HUES48 (cell line): Measurements from ENCODE around the gene CYFIP1.

Experiments used
- H3K27ac ChIP-seq: one replicate; pipeline ENCODE4 v1.7.0; 2013; ENCODE audit warnings: low read depth, low read length, inconsistent platforms
- H3K27me3 ChIP-seq: 2 replicates; pipeline ENCODE4 v1.6.1; 2013; ENCODE audit warnings: mild to moderate bottlenecking, low read length; ENCODE audit not compliant: control insufficient read depth, insufficient read depth
- H3K36me3 ChIP-seq: 2 replicates; pipeline ENCODE4 v1.6.1; 2013; ENCODE audit warnings: low read length; ENCODE audit not compliant: control insufficient read depth, insufficient read depth
- H3K4me1 ChIP-seq: 2 replicates; pipeline ENCODE4 v1.6.1; 2013; ENCODE audit warnings: mild to moderate bottlenecking, low read length; ENCODE audit not compliant: control insufficient read depth, insufficient read depth
- H3K4me3 ChIP-seq: 2 replicates; pipeline ENCODE4 v1.5.1; 2013; ENCODE audit warnings: mild to moderate bottlenecking, low read depth, low read length
- H3K9ac ChIP-seq: 2 replicates; pipeline ENCODE4 v1.6.1; 2013; ENCODE audit warnings: mild to moderate bottlenecking, low read depth, low read length, moderate library complexity
- H3K9me3 ChIP-seq: 2 replicates; pipeline ENCODE4 v1.6.1; 2013; ENCODE audit warnings: low read length; ENCODE audit not compliant: control insufficient read depth, insufficient read depth

The CYFIP1 gene

DNA sequence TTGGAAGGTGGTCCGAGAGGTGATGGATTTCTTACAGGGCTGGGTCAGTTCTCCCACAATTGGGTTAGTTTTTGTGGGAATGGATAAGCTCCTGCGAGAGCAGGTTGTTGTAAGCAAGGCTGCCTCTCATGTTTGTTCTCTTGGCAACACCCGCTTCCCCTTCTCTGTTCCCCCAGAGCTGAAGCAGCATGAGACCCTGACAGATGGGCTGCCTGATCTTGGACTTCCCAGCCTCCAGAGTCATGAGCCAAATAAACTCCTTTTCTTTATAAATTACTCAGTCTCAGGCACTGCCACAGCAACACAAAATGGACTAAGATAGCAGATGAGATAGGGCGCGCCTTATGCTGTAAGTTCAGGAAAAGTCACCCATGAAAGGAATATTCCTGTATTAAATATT lies 103.1 kb downstream of the CYFIP1 start:
- Histone ChIP-seq H3K9ac (no peak overlapping the region), H3K4me3 (no peak overlapping the region), H3K4me1 (peaks cover 4% of the 10 kb centered on the region), H3K27ac (no peak overlapping the region), H3K9me3 (no peaks in the 10 kb centered on the region), H3K36me3 (peaks cover 57% of the 10 kb centered on the region), H3K27me3 (no peaks in the 10 kb centered on the region)

DNA sequence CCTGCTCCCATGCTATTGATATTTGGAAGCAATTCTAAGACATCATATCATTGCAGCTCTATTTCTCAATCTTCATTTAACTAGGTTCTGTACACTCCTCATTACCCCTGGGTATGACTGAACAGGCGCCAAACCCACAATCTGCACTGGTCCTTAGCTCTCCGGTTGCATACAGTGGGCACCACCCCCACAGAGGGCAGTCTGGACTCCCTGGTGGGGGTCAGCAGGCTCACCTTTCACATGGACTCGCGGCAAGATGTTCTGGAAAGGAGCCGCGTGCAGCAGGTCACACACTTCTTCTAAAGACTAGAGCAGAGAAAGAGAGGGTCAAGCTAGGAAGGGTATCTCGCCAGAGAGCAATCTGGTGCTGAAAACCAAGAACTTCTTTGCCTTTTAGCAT lies 105.2 kb downstream of the CYFIP1 start:
- Histone ChIP-seq H3K4me3 (no peak overlapping the region), H3K4me1 (peaks cover 4% of the 10 kb centered on the region), H3K36me3 (peaks cover 58% of the 10 kb centered on the region), H3K27ac (no peak overlapping the region), H3K9ac (no peak overlapping the region), H3K27me3 (no peaks in the 10 kb centered on the region), H3K9me3 (no peaks in the 10 kb centered on the region)

DNA sequence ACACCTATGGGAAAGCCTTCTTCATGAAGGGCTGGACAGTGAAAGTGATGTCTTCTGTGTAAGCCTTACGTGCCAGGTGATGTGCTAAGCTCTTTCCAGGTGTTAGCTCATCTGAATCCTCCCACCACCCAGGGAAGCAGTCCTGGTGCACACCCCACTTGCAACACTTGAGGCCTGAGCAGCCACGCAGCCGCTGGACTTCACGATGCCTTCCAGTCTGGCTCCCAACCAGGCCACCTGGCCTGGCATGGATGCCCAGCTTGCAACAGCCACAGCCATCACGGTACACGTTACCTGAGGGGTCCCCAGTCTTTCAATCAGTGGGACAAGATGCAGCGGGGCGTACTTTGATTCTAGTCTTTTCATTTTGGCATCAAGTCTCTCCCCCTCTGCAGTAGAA lies 105.9 kb downstream of the CYFIP1 start:
- Histone ChIP-seq H3K4me1 (peaks cover 4% of the 10 kb centered on the region), H3K9me3 (no peaks in the 10 kb centered on the region), H3K9ac (no peak overlapping the region), H3K36me3 (peaks cover 65% of the 10 kb centered on the region), H3K27me3 (no peaks in the 10 kb centered on the region), H3K27ac (no peak overlapping the region), H3K4me3 (no peak overlapping the region)

- Histone ChIP-seq H3K9ac (no peak overlapping the region), H3K9me3 (no peaks in the 10 kb centered on the region), H3K27me3 (no peaks in the 10 kb centered on the region), H3K36me3 (peaks cover 69% of the 10 kb centered on the region), H3K4me1 (peaks cover 4% of the 10 kb centered on the region), H3K4me3 (no peak overlapping the region), H3K27ac (peak overlapping the region; percentile 76)
These were observed 106.3 kb downstream of the CYFIP1 start for GRCh38 chr15:22873841-22874240.

GRCh38 chr15:22872936-22873701 lies 107.0 kb downstream of the CYFIP1 start:
- Histone ChIP-seq H3K9me3 (no peaks in the 10 kb centered on the region), H3K36me3 (peaks cover 71% of the 10 kb centered on the region), H3K9ac (no peak overlapping the region), H3K4me3 (no peak overlapping the region), H3K27me3 (no peaks in the 10 kb centered on the region), H3K27ac (peak overlapping the region; percentile 76), H3K4me1 (peaks cover 4% of the 10 kb centered on the region)

DNA sequence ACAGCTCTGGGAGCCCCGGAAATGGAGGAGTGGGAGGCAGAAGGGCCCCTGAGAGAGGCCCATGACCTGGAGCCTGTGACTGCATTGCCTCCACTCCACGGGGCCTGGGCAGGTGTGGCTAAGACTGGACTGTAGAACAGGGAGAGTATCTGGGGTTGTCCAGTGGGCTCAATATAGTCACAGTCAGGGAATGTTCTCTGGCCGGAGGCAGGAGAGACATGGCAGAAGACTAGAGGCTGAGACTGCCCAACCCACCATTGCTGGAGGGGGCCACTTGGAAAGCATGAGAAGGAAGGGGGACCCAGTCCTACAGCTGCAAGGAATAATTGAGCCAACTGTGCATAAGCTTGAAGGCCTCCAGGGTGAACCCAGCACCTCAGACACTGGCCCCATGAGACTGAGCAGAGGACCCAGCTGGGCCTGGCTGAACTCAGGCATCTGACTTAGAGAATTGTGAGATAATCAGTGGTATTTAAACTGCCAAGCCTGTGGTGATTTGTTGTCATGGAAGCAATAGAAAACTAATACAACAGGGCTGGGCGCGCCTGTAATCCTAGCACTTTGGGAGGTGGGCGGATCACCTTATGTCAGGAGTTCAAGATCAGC lies 108.6 kb downstream of the CYFIP1 start:
- Histone ChIP-seq H3K27ac (no peak overlapping the region), H3K9ac (no peak overlapping the region), H3K36me3 (peaks cover 79% of the 10 kb centered on the region), H3K4me1 (peaks cover 4% of the 10 kb centered on the region), H3K4me3 (no peak overlapping the region), H3K9me3 (no peaks in the 10 kb centered on the region), H3K27me3 (no peaks in the 10 kb centered on the region)

DNA sequence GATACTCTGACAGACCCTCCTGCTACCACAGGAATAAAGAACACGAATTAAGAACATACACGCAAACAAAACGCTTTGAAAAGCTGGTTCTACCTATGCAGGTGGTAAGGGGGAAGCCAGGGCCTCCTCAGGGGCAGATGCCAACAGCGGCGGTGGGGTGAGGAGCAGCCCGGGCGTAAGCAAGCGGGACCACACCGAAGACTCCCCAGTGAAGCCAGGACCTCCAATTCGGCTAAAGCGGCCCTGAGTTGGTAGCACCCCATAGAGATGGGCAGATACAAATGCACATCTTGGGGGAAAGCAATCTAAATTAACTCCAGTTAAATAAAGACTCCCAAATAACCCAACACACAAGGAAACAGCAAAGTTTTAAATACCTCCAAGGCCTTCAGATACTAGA lies 109.3 kb downstream of the CYFIP1 start:
- Histone ChIP-seq H3K27me3 (no peaks in the 10 kb centered on the region), H3K9ac (no peak overlapping the region), H3K27ac (no peak overlapping the region), H3K4me1 (peaks cover 4% of the 10 kb centered on the region), H3K4me3 (no peak overlapping the region), H3K36me3 (peaks cover 86% of the 10 kb centered on the region), H3K9me3 (no peaks in the 10 kb centered on the region)

DNA sequence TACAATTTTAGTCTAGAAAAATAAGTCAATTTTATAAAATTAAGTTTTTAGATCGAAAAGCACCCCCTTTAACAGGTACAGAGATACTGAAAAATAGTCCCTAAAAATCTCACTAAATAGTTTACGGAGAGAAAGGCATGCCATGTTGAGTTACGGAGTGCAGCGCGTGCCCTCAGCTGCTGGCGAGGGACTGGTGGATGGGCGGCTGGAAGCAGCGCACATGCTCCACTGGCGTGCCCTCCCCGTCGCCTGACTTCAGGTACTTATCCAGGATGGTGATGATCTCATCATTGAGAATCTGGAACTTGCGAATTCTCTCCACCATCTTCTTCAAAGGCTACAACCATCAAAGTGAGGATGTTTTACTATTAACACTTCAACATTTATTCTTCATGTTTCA lies 110.3 kb downstream of the CYFIP1 start:
- Histone ChIP-seq H3K27ac (no peak overlapping the region), H3K4me1 (peaks cover 4% of the 10 kb centered on the region), H3K4me3 (no peak overlapping the region), H3K36me3 (peaks cover 89% of the 10 kb centered on the region), H3K27me3 (no peaks in the 10 kb centered on the region), H3K9me3 (no peaks in the 10 kb centered on the region), H3K9ac (no peak overlapping the region)

DNA sequence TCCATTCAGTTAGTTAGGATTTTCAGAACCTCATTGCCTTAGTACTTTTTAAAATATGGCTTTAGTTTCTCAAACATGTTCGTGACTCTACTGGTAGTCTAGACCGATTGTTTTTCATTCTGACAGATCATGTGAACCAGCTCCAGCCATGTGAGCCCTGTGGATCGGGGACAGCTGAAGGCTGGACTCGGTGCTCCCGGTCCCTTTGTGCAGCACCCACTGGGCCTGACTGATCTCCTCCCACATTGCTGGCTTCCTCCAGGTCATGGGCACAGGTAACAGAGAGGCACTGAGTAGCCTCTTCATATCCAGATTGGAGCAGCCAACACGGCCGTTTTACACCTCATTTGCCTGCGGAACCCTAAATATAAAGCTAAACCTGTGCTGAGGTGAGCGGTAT lies 111.2 kb downstream of the CYFIP1 start:
- Histone ChIP-seq H3K27ac (no peak overlapping the region), H3K36me3 (peaks cover 86% of the 10 kb centered on the region), H3K9me3 (no peaks in the 10 kb centered on the region), H3K4me3 (no peak overlapping the region), H3K9ac (no peak overlapping the region), H3K4me1 (peaks cover 4% of the 10 kb centered on the region), H3K27me3 (no peaks in the 10 kb centered on the region)

DNA sequence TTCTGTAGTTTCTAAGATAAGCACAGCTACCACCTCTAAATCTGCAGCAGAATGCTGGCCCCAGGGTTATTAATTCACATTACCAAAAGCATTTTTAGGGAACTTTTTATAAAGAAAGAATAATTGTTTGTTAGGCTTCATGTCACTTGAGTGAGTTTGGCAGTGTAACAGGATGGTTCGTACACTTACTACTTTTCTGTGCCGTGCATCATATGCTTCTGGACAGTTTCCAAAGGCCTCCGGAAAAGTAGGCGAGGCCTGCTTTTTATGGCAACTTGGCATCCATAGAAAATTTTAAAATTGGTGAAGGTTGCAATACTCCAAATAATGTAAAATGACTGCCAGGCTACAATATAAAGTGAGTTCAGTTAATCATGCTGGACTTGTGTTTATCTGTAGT lies 111.7 kb downstream of the CYFIP1 start:
- no peak overlapping the region for H3K4me3 ChIP-seq
- H3K36me3 ChIP-seq: peaks cover 88% of the 10 kb centered on the region

GRCh38 chr15:22867886-22868285 lies 112.3 kb downstream of the CYFIP1 start:
- Histone ChIP-seq H3K27me3 (no peaks in the 10 kb centered on the region), H3K27ac (no peak overlapping the region), H3K4me1 (no peaks in the 10 kb centered on the region), H3K9ac (no peak overlapping the region), H3K36me3 (peaks cover 89% of the 10 kb centered on the region), H3K4me3 (no peak overlapping the region), H3K9me3 (no peaks in the 10 kb centered on the region)

More for the DNA sequence above, 111.7 kb downstream of the CYFIP1 start:
- Histone ChIP-seq H3K27ac (no peak overlapping the region), H3K9ac (no peak overlapping the region), H3K4me1 (peaks cover 3% of the 10 kb centered on the region), H3K9me3 (no peaks in the 10 kb centered on the region), H3K27me3 (no peaks in the 10 kb centered on the region)
